HG03097 (cell line): ENCODE measurements around the gene SIPA1.
A peak's percentile ranks its signal among the peaks of the same experiment; 100 is the strongest.
"Not testable (repeated sequence)": the region's sequence is repeated elsewhere in the genome, so short reads cannot be mapped to it uniquely, and the experiment has no call there.

Experiments used
- ATAC-seq: cut with Tn5 transposase; IDR thresholded peaks from one replicate; pipeline ENCODE4 v1.9.1; 2021; ENCODE audit not compliant: unreplicated experiment, low FRiP score

Gene SIPA1

GRCh38 chr11:65621460-65621859 is 16.4 kb upstream of the SIPA1 start:
- no peak for ATAC-seq

- no peak for ATAC-seq
Measured at GRCh38 chr11:65622011-65622410, 15.9 kb upstream of the SIPA1 start.

GRCh38 chr11:65623177-65623576 is 14.7 kb upstream of the SIPA1 start:
- ATAC-seq: no peak

DNA sequence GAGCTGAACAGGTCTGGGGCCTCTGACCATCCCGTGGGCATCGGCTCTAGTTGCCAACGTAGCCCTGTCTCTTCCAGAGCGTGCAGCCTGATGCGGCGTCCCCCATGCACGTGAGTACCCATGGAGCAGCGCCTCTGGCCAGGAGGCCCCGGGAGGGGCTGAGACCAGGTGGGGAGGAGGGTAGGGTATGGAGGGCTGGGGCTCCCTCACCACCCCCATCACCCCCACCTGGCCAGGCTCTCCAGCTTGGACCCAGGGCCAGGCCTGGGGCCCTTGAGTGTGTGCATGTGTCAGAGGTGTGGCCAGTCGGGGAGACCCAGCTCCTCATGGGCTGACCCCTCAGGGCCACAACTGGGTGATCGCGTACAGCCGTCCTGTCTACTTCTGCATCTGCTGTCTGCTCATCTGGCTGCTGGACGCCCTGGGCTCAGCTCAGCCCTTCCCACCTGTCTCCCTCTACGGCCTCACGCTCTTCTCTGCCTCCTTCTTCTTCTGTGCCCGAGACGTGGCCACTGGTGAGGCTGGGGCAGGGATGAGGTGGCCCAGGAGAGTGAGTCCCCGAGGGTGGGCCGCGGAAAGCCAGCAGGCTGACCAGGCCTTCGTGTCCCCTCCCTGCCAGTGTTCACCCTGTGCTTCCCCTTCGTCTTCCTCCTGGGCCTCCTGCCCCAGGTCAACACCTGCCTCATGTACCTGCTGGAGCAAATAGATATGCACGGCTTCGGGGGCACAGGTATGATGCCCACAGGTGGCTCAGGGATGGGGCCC is 13.9 kb upstream of the SIPA1 start:
- no peak for ATAC-seq

GRCh38 chr11:65624931-65625627 is 12.8 kb upstream of the SIPA1 start:
- no peak for ATAC-seq

GRCh38 chr11:65625628-65626342 is 12.1 kb upstream of the SIPA1 start:
- ATAC-seq: no peak

GRCh38 chr11:65627202-65627601 is 10.7 kb upstream of the SIPA1 start:
- no peak for ATAC-seq

- ATAC-seq: no peak
Measured at GRCh38 chr11:65629579-65629978, 8.3 kb upstream of the SIPA1 start.

GRCh38 chr11:65630215-65630614 is 7.7 kb upstream of the SIPA1 start:
- no peak for ATAC-seq

DNA sequence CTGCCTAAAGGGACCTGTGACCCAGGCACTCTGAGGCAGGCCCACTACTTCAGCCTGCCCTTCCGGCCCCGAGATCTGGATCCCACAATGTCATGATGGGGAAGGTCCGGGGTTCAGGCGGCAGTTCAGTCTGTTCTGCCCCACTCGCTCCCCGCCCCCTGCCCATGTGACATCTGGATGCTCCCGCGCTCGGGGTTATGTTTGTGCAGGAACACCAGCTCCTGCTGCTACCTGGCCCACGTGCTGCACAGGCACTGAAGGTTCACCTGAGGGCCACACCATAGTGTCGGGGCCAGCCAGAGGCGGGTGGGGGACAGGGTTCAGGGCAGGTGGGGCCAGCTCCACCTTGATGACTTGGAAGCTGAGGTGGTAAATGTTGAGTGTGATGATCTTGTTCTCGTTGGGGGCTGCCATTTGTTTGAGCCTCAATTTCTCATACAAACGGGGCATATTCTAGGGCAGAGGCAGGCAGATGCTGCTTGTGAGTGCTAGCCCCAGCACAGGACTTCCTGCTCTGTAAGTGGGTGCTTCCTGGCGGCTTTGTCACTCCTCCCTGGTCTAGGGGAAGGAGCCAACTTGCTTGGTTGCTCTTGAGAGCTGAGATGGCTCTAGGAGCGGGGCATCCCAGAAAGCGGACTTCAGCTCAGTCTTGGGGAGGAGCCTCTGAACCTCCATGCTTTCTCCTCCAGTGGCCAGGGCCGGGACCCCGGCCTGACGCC is 4.4 kb upstream of the SIPA1 start:
- ATAC-seq: no peak

DNA sequence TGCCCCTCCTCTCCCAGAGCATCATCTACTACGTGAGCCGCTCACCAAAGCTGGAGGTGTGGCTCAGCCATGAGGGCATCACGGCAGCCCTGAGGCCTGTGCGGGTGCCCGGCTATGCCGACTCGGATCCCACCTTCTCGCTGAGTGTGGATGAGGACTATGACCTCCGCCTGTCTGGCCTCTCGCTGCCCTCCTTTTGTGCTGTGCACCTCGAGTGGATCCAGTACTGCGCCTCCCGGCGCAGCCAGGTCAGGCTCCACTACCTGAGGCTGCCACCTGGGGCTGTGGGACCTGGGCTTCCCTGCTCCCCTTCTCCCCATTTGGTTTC is 3.8 kb upstream of the SIPA1 start:
- no peak for ATAC-seq

DNA sequence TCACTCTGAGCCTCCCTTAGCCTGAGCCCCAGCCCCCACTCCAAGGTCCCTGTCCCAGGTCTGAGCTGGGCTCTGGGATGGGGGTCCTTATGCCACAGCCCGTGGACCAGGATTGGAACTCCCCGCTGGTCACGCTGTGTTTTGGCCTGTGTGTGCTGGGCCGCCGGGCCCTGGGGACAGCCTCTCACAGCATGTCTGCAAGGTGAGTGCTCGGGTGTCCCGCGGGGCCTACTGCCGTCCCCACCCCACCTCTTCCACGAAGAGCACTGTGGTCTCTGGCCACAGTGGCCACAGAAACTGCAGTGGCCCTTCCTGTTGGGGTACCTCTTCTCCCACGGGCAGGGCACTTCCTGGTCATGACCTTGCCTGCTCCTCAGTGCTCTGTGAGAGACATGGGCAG is 3.5 kb upstream of the SIPA1 start:
- no peak for ATAC-seq

- no peak for ATAC-seq
Measured at GRCh38 chr11:65634905-65635731, 2.8 kb upstream of the SIPA1 start.

DNA sequence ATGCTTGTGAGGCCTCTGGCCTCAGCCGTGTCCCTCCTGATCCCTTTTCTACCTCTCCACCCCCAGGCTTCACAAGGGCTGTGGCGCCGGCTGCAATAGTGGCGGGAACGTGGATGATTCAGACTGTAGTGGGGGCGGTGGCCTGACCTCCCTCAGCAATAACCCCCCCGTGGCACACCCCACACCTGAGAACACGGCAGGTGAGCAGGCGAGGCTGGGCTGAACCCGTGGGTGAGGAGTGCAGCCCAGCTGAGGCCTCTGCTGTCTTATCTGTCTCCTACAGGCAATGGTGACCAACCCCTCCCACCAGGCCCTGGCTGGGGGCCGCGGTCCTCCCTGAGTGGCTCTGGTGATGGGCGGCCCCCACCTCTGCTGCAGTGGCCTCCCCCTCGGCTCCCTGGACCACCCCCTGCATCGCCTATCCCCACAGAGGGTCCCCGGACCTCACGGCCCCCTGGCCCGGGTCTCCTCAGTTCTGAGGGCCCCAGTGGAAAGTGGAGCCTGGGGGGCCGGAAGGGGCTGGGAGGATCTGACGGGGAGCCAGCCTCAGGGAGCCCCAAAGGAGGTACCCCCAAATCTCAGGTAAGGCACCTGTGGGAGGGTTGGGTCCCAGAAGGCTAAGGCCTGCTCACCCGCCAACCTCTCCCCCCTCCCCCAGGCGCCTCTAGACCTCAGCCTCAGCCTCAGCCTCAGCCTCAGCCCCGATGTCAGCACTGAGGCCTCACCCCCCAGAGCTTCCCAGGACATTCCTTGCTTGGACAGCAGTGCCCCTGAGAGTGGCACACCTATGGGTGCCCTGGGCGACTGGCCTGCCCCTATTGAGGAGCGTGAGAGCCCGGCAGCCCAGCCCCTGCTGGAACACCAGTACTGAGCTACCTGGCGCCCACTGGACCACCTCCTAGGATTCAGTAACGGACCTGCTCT is 1.5 kb upstream of the SIPA1 start:
- ATAC-seq: no peak

DNA sequence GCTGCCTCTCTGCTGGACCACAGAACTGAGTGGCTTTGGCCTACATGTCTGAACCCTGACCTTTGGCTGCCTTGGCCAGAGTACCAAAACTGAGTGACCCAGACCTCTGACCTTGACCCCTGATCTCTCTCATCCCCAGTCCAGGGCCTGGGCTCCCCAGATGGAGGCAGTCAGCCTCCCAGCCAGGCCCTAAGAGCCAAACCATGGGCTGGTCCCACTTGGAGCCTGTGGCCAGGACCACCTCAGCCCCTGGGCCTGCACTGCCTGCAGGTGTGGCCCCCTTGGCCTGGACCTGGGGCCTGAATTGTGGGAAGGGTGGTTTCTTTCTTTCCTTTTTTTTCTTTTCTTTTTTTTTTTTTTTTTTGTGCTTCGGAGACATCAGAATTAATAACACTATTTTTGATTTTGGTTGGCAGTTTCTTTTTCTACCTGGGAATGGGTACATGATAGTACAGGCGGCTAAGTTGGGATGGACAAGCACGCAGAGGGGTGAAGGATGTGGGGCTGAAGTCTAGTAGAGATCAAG is 806 bp upstream of the SIPA1 start:
- ATAC-seq: no peak

- ATAC-seq: not testable (repeated sequence)
Measured at GRCh38 chr11:65639228-65639597, 1.3 kb downstream of the SIPA1 start.

- ATAC-seq: peak; percentile 33
Measured at GRCh38 chr11:65639623-65640482, 2.0 kb downstream of the SIPA1 start.
